Heart left ventricle (tissue), 13 donors: ENCODE data around the gene UBE2K.

Experiments
- CTCF ChIP-seq, 12 donors: fragments of 200-600 bp; sonication (generic) in 4 of 12; IDR thresholded peaks; one replicate each; pipeline versions ENCODE4 v1.5.0 to v1.8.0; 2018 to 2022; ENCODE audit warnings: antibody characterized with exemption in 12 of 12, mild to moderate bottlenecking in 5 of 12
- POLR2A ChIP-seq, 2 donors: fragments of 450-650 bp; IDR thresholded peaks; one replicate each; pipeline ENCODE4 v1.6.1; 2017; ENCODE audit warnings: antibody characterized with exemption in 2 of 2, mild to moderate bottlenecking in 2 of 2, moderate library complexity in 2 of 2
- donor health status: ischemic (EF 13 %, LVEDD 7.1; RV severe dilation, severe dysfunction).
- donor health status: DM: no; HTN: yes; CAD: no.
- donor health status: DM: no; HTN: no; CAD: no.
- donor health status: ischemic (EF 25% LVEDD 6.9; RV normal size, moderate dysfunction).
- donor health status: ischemic (EF 25% LVEDD 5.7; RV mildly dilated, moderate dysfunction).
- donor health status: ischemic (EF 35%, LVEDD 5.7; RV mildly dilated, moderate dysfunction).
- donor health status: nonischemic (EF 11% LVEDD 7.7; RV severe dilation, severe dysfunction).
- donor health status: DM: yes; HTN: yes; CAD: no.
- donor health status: PGD.
- donor health status: ischemic (EF 29% LVEDD 5.4; RV normal size, mild dysfunction).
- donor health status: nonischemic (EF 23%, LVEDD 6.1; RV moderate dilation, normal function).

- TF ChIP-seq CTCF (IDR thresholded peaks at IDR 0.05) (no peak), POLR2A (IDR thresholded peaks at IDR 0.05) (no peak)
Observed at GRCh38 chr4:39649639-39650265, 48.2 kb upstream of the UBE2K start.
